ENCODE measurements around the gene RPS6KA3. TPM values are rescaled to one million over a fixed set of nuclear protein-coding genes. Genes with fewer than 3 reads are reported as not detected.

The RPS6KA3 gene
- polyA plus RNA-seq (2013, experiment 1 of 2): 21.3 TPM
- polyA plus RNA-seq (2013, experiment 2 of 2): 21.0 TPM

GRCh38 chrX:20266810-20267606 lies at the start of gene RPS6KA3:
Gene RPS6KA3 (minus strand): TSS chrX:20266909. CDS start chrX:20266632, 277 bp downstream.
- H4K8ac ChIP-seq (ENCODE audit: low read length): peak within 1 kb of the TSS; percentile 60
- H3K4ac ChIP-seq (ENCODE audit: low read depth in 1 of 2, low read length in 2 of 2): peak within 1 kb of the TSS; percentile 51 to 61
- peak within 1 kb of the TSS; percentile 70 to 76 for H3K18ac ChIP-seq (ENCODE audit: low read depth in 1 of 2, low read length in 2 of 2)
- no peaks in the 10 kb centered on the region for H3K79me1 ChIP-seq (replicated peaks; ENCODE audit: low read length, poor library complexity, severe bottlenecking)
- WGBS: 2% methylated on average over 11 of the region's 77 CpGs
- no peaks in the 10 kb centered on the region for H3K9me3 ChIP-seq (ENCODE audit: control insufficient read depth, low read length)
- H2BK120ac ChIP-seq (ENCODE audit: low read depth, low read length): peak within 1 kb of the TSS; percentile 73
- H3K9ac ChIP-seq (ENCODE audit: low read length): peak within 1 kb of the TSS; percentile 92
- H3K36me3 ChIP-seq (ENCODE audit: control insufficient read depth in 1 of 2, insufficient read depth in 2 of 2, low read depth in 1 of 2, low read length in 2 of 2): no peaks in the 10 kb centered on the region
- peak within 1 kb of the TSS; percentile 75 for H4K91ac ChIP-seq (ENCODE audit: low read length)
- peak within 1 kb of the TSS; percentile 71 for H2AFZ ChIP-seq (ENCODE audit: low read depth, low read length)
- H2BK15ac ChIP-seq (ENCODE audit: low read depth, poor library complexity, severe bottlenecking): peak within 1 kb of the TSS; percentile 80
- DNase-seq: peak; percentile 86
- peak within 1 kb of the TSS in 1 of 2 experiments; percentile 60 for H3K14ac ChIP-seq (ENCODE audit: low read length in 2 of 2)
- H3K27me3 ChIP-seq (ENCODE audit: control insufficient read depth in 1 of 2, insufficient read depth in 1 of 2, low read length in 2 of 2): no peaks in the 10 kb centered on the region
- H3K27ac ChIP-seq (ENCODE audit: low read length, poor library complexity, severe bottlenecking): peak within 1 kb of the TSS; percentile 53
- peak within 1 kb of the TSS in 1 of 2 experiments; percentile 59 for H3K23ac ChIP-seq (ENCODE audit: low read length in 2 of 2)
- H3K4me1 ChIP-seq (ENCODE audit: control insufficient read depth, insufficient read depth, low read depth, low read length): peaks cover 2% of the 10 kb centered on the region
- peak within 1 kb of the TSS; percentile 70 to 81 for H3K4me3 ChIP-seq (ENCODE audit: insufficient read depth in 1 of 2, low read depth in 1 of 2, low read length in 2 of 2)
- no peak within 1 kb of the TSS for H2AK5ac ChIP-seq (ENCODE audit: low read length, severe bottlenecking)
- H2BK12ac ChIP-seq (ENCODE audit: low read length in 2 of 2): peak within 1 kb of the TSS in 1 of 2 experiments; percentile 31
- H3K4me2 ChIP-seq (ENCODE audit: low read length, poor library complexity, severe bottlenecking): peak within 1 kb of the TSS; percentile 84
- H2BK5ac ChIP-seq (ENCODE audit: low read depth, low read length, poor library complexity, severe bottlenecking): peak within 1 kb of the TSS; percentile 81

- Histone ChIP-seq H3K18ac (ENCODE audit: low read depth in 1 of 2, low read length in 2 of 2) (no peak overlapping the region), H2BK5ac (ENCODE audit: low read depth, low read length, poor library complexity, severe bottlenecking) (no peak overlapping the region), H3K36me3 (ENCODE audit: control insufficient read depth in 1 of 2, insufficient read depth in 2 of 2, low read depth in 1 of 2, low read length in 2 of 2) (no peaks in the 10 kb centered on the region), H2AK5ac (ENCODE audit: low read length, severe bottlenecking) (no peak overlapping the region), H3K4me2 (ENCODE audit: low read length, poor library complexity, severe bottlenecking) (no peak overlapping the region), H3K79me1 (replicated peaks; ENCODE audit: low read length, poor library complexity, severe bottlenecking) (no peaks in the 10 kb centered on the region), H3K9me3 (ENCODE audit: control insufficient read depth, low read length) (no peaks in the 10 kb centered on the region), H3K23ac (ENCODE audit: low read length in 2 of 2) (no peak overlapping the region), H3K27me3 (ENCODE audit: control insufficient read depth in 1 of 2, insufficient read depth in 1 of 2, low read length in 2 of 2) (no peaks in the 10 kb centered on the region), H2BK120ac (ENCODE audit: low read depth, low read length) (no peak overlapping the region), H2AFZ (ENCODE audit: low read depth, low read length) (no peak overlapping the region), H2BK12ac (ENCODE audit: low read length in 2 of 2) (no peak overlapping the region), H3K9ac (ENCODE audit: low read length) (no peak overlapping the region), H3K4me1 (ENCODE audit: control insufficient read depth, insufficient read depth, low read depth, low read length) (no peaks in the 10 kb centered on the region), H4K8ac (ENCODE audit: low read length) (no peak overlapping the region), H4K91ac (ENCODE audit: low read length) (no peak overlapping the region), H3K27ac (ENCODE audit: low read length, poor library complexity, severe bottlenecking) (no peak overlapping the region), H3K14ac (ENCODE audit: low read length in 2 of 2) (no peak overlapping the region), H3K4ac (ENCODE audit: low read depth in 1 of 2, low read length in 2 of 2) (no peak overlapping the region), H2BK15ac (ENCODE audit: low read depth, poor library complexity, severe bottlenecking) (no peak overlapping the region), H3K4me3 (ENCODE audit: insufficient read depth in 1 of 2, low read depth in 1 of 2, low read length in 2 of 2) (no peak overlapping the region)
- 67% methylated on average over 2 of the region's 2 CpGs for WGBS
- no peak for DNase-seq
Measured at GRCh38 chrX:20315140-20315539, 48.4 kb upstream of the RPS6KA3 start.

GRCh38 chrX:20313899-20314298 lies 47.2 kb upstream of the RPS6KA3 start:
- Histone ChIP-seq H3K79me1 (replicated peaks; ENCODE audit: low read length, poor library complexity, severe bottlenecking) (no peaks in the 10 kb centered on the region), H2BK120ac (ENCODE audit: low read depth, low read length) (no peak overlapping the region), H3K4me2 (ENCODE audit: low read length, poor library complexity, severe bottlenecking) (no peak overlapping the region), H2AFZ (ENCODE audit: low read depth, low read length) (no peak overlapping the region), H2BK5ac (ENCODE audit: low read depth, low read length, poor library complexity, severe bottlenecking) (no peak overlapping the region), H3K27ac (ENCODE audit: low read length, poor library complexity, severe bottlenecking) (no peak overlapping the region), H4K8ac (ENCODE audit: low read length) (no peak overlapping the region), H3K4me3 (ENCODE audit: insufficient read depth in 1 of 2, low read depth in 1 of 2, low read length in 2 of 2) (no peak overlapping the region), H4K91ac (ENCODE audit: low read length) (no peak overlapping the region), H3K14ac (ENCODE audit: low read length in 2 of 2) (no peak overlapping the region), H3K18ac (ENCODE audit: low read depth in 1 of 2, low read length in 2 of 2) (no peak overlapping the region), H3K9ac (ENCODE audit: low read length) (no peak overlapping the region), H2BK12ac (ENCODE audit: low read length in 2 of 2) (no peak overlapping the region), H3K4ac (ENCODE audit: low read depth in 1 of 2, low read length in 2 of 2) (no peak overlapping the region), H3K36me3 (ENCODE audit: control insufficient read depth in 1 of 2, insufficient read depth in 2 of 2, low read depth in 1 of 2, low read length in 2 of 2) (no peaks in the 10 kb centered on the region), H3K23ac (ENCODE audit: low read length in 2 of 2) (no peak overlapping the region), H3K9me3 (ENCODE audit: control insufficient read depth, low read length) (no peaks in the 10 kb centered on the region), H2AK5ac (ENCODE audit: low read length, severe bottlenecking) (no peak overlapping the region), H3K27me3 (ENCODE audit: control insufficient read depth in 1 of 2, insufficient read depth in 1 of 2, low read length in 2 of 2) (no peaks in the 10 kb centered on the region), H3K4me1 (ENCODE audit: control insufficient read depth, insufficient read depth, low read depth, low read length) (no peaks in the 10 kb centered on the region), H2BK15ac (ENCODE audit: low read depth, poor library complexity, severe bottlenecking) (no peak overlapping the region)
- no peak for DNase-seq
- WGBS: 72% methylated on average over 1 of the region's 1 CpG

- H3K27ac ChIP-seq (ENCODE audit: low read length, poor library complexity, severe bottlenecking): no peak overlapping the region
- no peak overlapping the region for H3K4me3 ChIP-seq (ENCODE audit: insufficient read depth in 1 of 2, low read depth in 1 of 2, low read length in 2 of 2)
- no peak overlapping the region for H3K4ac ChIP-seq (ENCODE audit: low read depth in 1 of 2, low read length in 2 of 2)
- no peak overlapping the region for H2AK5ac ChIP-seq (ENCODE audit: low read length, severe bottlenecking)
- H2BK120ac ChIP-seq (ENCODE audit: low read depth, low read length): no peak overlapping the region
- no peak overlapping the region for H2BK15ac ChIP-seq (ENCODE audit: low read depth, poor library complexity, severe bottlenecking)
- no peak overlapping the region for H3K14ac ChIP-seq (ENCODE audit: low read length in 2 of 2)
- no peak overlapping the region for H2BK5ac ChIP-seq (ENCODE audit: low read depth, low read length, poor library complexity, severe bottlenecking)
- H3K79me1 ChIP-seq (replicated peaks; ENCODE audit: low read length, poor library complexity, severe bottlenecking): no peaks in the 10 kb centered on the region
- H3K23ac ChIP-seq (ENCODE audit: low read length in 2 of 2): no peak overlapping the region
- no peak overlapping the region for H4K91ac ChIP-seq (ENCODE audit: low read length)
- no peak for DNase-seq
- no peaks in the 10 kb centered on the region for H3K27me3 ChIP-seq (ENCODE audit: control insufficient read depth in 1 of 2, insufficient read depth in 1 of 2, low read length in 2 of 2)
- no peak overlapping the region for H2BK12ac ChIP-seq (ENCODE audit: low read length in 2 of 2)
- no peak overlapping the region for H3K9ac ChIP-seq (ENCODE audit: low read length)
- H3K36me3 ChIP-seq (ENCODE audit: control insufficient read depth in 1 of 2, insufficient read depth in 2 of 2, low read depth in 1 of 2, low read length in 2 of 2): no peaks in the 10 kb centered on the region
- no peak overlapping the region for H3K4me2 ChIP-seq (ENCODE audit: low read length, poor library complexity, severe bottlenecking)
- no peak overlapping the region for H2AFZ ChIP-seq (ENCODE audit: low read depth, low read length)
- no peaks in the 10 kb centered on the region for H3K4me1 ChIP-seq (ENCODE audit: control insufficient read depth, insufficient read depth, low read depth, low read length)
- H4K8ac ChIP-seq (ENCODE audit: low read length): no peak overlapping the region
- H3K9me3 ChIP-seq (ENCODE audit: control insufficient read depth, low read length): no peaks in the 10 kb centered on the region
- no peak overlapping the region for H3K18ac ChIP-seq (ENCODE audit: low read depth in 1 of 2, low read length in 2 of 2)
- 82% methylated on average over 1 of the region's 1 CpG for WGBS
Measured at GRCh38 chrX:20312018-20312417, 45.3 kb upstream of the RPS6KA3 start.
